ENCODE results near the gene SOCS7. TPM values are rescaled to one million over a fixed set of nuclear protein-coding genes. Genes with fewer than 3 reads are reported as not detected.
A peak's percentile ranks its signal among the peaks of the same experiment; 100 is the strongest.

The SOCS7 gene
- total and polyA plus RNA-seq, 2 donors (not counting 1 experiment from before 2014, with no cell fraction given): 9.4 to 20.8 TPM

DNA sequence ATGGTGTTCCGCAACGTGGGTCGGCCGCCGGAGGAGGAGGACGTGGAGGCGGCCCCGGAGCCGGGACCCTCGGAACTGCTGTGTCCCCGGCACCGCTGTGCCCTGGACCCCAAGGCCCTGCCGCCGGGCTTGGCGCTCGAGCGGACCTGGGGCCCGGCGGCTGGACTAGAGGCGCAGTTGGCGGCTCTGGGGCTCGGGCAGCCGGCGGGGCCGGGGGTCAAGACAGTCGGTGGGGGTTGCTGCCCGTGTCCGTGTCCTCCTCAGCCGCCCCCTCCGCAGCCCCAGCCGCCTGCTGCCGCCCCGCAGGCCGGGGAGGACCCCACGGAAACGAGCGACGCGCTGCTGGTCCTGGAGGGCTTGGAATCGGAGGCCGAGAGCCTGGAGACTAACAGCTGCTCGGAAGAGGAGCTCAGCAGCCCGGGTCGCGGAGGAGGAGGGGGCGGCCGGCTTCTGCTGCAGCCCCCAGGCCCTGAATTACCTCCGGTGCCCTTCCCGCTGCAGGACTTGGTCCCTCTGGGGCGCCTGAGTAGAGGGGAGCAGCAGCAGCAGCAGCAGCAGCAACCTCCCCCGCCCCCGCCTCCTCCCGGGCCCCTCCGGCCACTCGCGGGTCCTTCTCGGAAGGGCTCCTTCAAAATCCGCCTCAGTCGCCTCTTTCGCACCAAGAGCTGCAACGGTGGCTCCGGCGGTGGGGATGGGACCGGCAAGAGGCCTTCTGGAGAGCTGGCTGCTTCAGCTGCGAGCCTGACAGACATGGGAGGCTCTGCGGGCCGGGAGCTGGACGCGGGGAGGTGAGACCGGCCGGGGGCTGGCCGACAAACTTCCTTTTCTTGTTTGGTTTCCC, 821 bp downstream of the SOCS7 start:
- intact Hi-C loops (cut with micrococcal nuclease): loop anchor here (5.0 kb wide), 2 partner anchors 800 to 1405 kb away; partner anchors contain the start of genes AATF and PLXDC1
- H3K27me3 ChIP-seq (replicated peaks in 1 of 4; ENCODE audit: control extremely low read depth in 1 of 4, control insufficient read depth in 3 of 4, insufficient read depth in 4 of 4, low read length in 3 of 4): no peaks in the 10 kb centered on the region
- Mint-ChIP-seq H3K4me1 (peaks cover 33% of the 10 kb centered on the region), H3K27me3 (no peaks in the 10 kb centered on the region), H3K27ac (peak overlapping the region; percentile 13), H3K4me3 (peak overlapping the region; percentile 89), H3K9me3 (ENCODE audit: insufficient read depth) (no peaks in the 10 kb centered on the region)
- peak overlapping the region; percentile 82 for H3K4me2 ChIP-seq (replicated peaks; ENCODE audit: low read depth, low read length, poor library complexity, severe bottlenecking)
- WGBS (ENCODE audit: insufficient coverage): under 1% methylated on average over 71 of the region's 72 CpGs
- peak overlapping the region; percentile 71 for H3K9ac ChIP-seq (ENCODE audit: low read length)
- ChIA-PET POLR2A (no interaction called here), CTCF (interaction anchor here (1.0 to 11.6 kb wide), 3 partner anchors 13 to 64 kb away, joined by 3 to 323 read pairs (median 4); no protein-coding TSS in a partner anchor)
- peak overlapping the region; percentile 94 for H2AFZ ChIP-seq (ENCODE audit: insufficient read depth, low read depth, low read length, poor library complexity, severe bottlenecking)
- no peak for TF ChIP-seq EZH2 (IDR thresholded peaks at IDR 0.05; ENCODE audit: borderline replicate concordance, insufficient read depth, low read depth, low read length, poor library complexity, severe bottlenecking)
- TF ChIP-seq, protein P1, sequence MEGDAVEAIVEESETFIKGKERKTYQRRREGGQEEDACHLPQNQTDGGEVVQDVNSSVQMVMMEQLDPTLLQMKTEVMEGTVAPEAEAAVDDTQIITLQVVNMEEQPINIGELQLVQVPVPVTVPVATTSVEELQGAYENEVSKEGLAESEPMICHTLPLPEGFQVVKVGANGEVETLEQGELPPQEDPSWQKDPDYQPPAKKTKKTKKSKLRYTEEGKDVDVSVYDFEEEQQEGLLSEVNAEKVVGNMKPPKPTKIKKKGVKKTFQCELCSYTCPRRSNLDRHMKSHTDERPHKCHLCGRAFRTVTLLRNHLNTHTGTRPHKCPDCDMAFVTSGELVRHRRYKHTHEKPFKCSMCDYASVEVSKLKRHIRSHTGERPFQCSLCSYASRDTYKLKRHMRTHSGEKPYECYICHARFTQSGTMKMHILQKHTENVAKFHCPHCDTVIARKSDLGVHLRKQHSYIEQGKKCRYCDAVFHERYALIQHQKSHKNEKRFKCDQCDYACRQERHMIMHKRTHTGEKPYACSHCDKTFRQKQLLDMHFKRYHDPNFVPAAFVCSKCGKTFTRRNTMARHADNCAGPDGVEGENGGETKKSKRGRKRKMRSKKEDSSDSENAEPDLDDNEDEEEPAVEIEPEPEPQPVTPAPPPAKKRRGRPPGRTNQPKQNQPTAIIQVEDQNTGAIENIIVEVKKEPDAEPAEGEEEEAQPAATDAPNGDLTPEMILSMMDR (IDR thresholded peaks at IDR 0.05): no peak
- peak overlapping the region in 1 of 2 donors; percentile 16 for H3K27ac ChIP-seq (ENCODE audit: low read length in 2 of 2)
- no peak for ATAC-seq (ENCODE audit: low read depth)
- no peaks in the 10 kb centered on the region for H3K9me3 ChIP-seq (ENCODE audit: control extremely low read depth in 1 of 3, control insufficient read depth in 2 of 3, insufficient read depth in 1 of 3, low read length in 2 of 3)
- H3K36me3 ChIP-seq (replicated peaks in 1 of 2; ENCODE audit: control extremely low read depth in 1 of 2, control insufficient read depth in 1 of 2, extremely low read depth in 1 of 2, insufficient read depth in 2 of 2, low read length in 1 of 2): no peaks in the 10 kb centered on the region
- peaks cover 11 to 19% of the 10 kb centered on the region in 2 donors for H3K4me1 ChIP-seq (ENCODE audit: control insufficient read depth in 2 of 2, insufficient read depth in 2 of 2, low read length in 2 of 2)
- H3K79me2 ChIP-seq (ENCODE audit: control insufficient read depth, insufficient read depth, low read length): peaks cover 35% of the 10 kb centered on the region
- peak; percentile 47 for DNase-seq
- H4K20me1 ChIP-seq (ENCODE audit: control insufficient read depth, insufficient read depth, low read length, poor library complexity, severe bottlenecking): peaks cover 12% of the 10 kb centered on the region
- H3K4me3 ChIP-seq (ENCODE audit: control extremely low read depth in 1 of 5, extremely low read depth in 1 of 5, insufficient read depth in 1 of 5, low read depth in 2 of 5, low read length in 4 of 5): peak overlapping the region; percentile 24 to 78 (median 70)
